Cerebellar cortex (tissue), 1 donor: ENCODE results near the gene OR8B3.

Experiments
- DNase-seq: peaks from one replicate; pipeline ENCODE4 v3.0.0-alpha.2; 2015; ENCODE audit warnings: low spot score

The OR8B3 gene

GRCh38 chr11:124359566-124359965 lies 39.3 kb downstream of the OR8B3 start:
- DNase-seq = no peak

- DNase-seq = no peak
Observed at GRCh38 chr11:124346311-124346955, 52.4 kb downstream of the OR8B3 start.
